AG04450 (cell line): Measurements from ENCODE around the gene WDFY1. TPM values are rescaled to one million over a fixed set of nuclear protein-coding genes. Genes with fewer than 3 reads are reported as not detected.
A peak's percentile ranks its signal among the peaks of the same experiment; 100 is the strongest.

ENCODE experiments used
- CTCF ChIA-PET: fragments of 300-600, 350-600 bp; formaldehyde crosslinking; extraction: SDS; loops from one replicate; lab custom pipeline; 2022; ENCODE audit warnings: antibody characterized with exemption, inconsistent platforms; lab: Charles Lee
- POLR2A ChIA-PET: fragments of 350-600 bp; formaldehyde crosslinking; extraction: SDS; loops from one replicate; lab custom pipeline; 2021; ENCODE audit warnings: antibody characterized with exemption, inconsistent platforms; lab: Yijun Ruan, JAX
- DNase-seq: peaks from one replicate; pipeline ENCODE4 v3.0.0-alpha.2; 2011; ENCODE audit warnings: low read depth, low spot score
- H3K27ac ChIP-seq: one replicate; pipeline ENCODE4 v1.5.1; 2012; ENCODE audit warnings: low read depth, low read length, control low read depth
- H3K27me3 ChIP-seq: one replicate; pipeline ENCODE4 v1.6.0; 2012; ENCODE audit warnings: low read length; ENCODE audit not compliant: control insufficient read depth, insufficient read depth
- H3K4me3 ChIP-seq: 2 replicates; pipeline ENCODE4 v1.5.1; 2011; ENCODE audit warnings: mild to moderate bottlenecking, low read depth, low read length, control low read depth
- H3K9me3 ChIP-seq: 2 replicates; pipeline ENCODE4 v1.5.1; 2012; ENCODE audit warnings: low read length; ENCODE audit not compliant: control insufficient read depth, insufficient read depth
- polyA minus RNA-seq: library from RNA; depleted of rRNA, polyadenylated mRNA; stranded (reverse); fragments of >200 nt; gene quantifications from 2 replicates; pipeline ENCODE4 v1.2.3, GENCODE V29; 2011; rRNA and poly(A)+ RNA removed
- polyA plus RNA-seq: library from polyadenylated mRNA; depleted of rRNA; stranded (reverse); fragments of >200 nt; gene quantifications from 2 replicates; pipeline ENCODE4 v1.2.3, GENCODE V29; 2011; rRNA removed
- TF ChIP-seq, protein P1 (sequence below): IDR thresholded peaks from 2 replicates; pipeline ENCODE4 v1.5.1; 2011; ENCODE audit warnings: low read depth, low read length, control low read depth, inconsistent platforms

Gene WDFY1, protein sequence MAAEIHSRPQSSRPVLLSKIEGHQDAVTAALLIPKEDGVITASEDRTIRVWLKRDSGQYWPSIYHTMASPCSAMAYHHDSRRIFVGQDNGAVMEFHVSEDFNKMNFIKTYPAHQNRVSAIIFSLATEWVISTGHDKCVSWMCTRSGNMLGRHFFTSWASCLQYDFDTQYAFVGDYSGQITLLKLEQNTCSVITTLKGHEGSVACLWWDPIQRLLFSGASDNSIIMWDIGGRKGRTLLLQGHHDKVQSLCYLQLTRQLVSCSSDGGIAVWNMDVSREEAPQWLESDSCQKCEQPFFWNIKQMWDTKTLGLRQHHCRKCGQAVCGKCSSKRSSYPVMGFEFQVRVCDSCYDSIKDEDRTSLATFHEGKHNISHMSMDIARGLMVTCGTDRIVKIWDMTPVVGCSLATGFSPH
- polyA plus RNA-seq (67.8 and 74.8 TPM in 2 replicates), polyA minus RNA-seq (217 and 252 TPM in 2 replicates)

DNA sequence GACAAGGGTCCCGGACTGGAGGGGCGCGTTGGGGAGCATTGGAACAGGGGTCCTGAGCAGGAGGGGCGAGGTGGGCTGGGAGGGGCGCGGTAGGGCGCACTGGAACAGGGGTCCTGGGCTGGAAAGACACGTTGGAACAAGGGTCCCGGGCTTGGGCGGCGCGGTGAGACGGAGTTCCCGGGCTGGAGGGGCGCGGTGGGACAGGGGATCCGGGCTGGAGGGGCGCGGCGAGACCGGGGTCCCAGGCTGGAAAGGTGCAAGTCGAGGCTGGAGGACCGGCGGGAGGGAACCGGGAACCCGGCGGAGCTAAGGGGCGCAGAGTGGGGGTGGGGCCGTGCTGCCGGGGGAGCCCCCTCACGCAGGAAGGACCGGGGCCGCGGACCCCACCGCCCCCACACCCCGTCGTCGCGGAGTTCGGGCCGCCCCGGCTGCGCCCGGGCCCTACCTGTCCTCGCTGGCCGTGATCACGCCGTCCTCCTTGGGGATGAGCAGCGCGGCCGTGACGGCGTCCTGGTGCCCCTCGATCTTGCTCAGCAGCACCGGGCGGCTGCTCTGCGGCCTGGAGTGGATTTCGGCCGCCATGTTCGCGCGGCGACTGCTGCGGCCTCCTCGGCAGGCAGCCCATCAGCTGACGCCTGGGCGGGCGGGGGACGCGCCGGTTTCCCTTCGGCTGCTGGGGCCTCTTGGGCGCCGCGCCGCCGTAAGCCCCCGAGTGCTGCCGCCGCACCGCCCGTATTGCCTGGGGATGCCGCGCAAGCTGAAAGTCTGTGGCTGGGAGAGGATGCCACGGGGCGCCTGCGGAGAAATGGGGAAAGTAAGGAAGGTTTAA is at the start of gene WDFY1:
TSS of gene WDFY1 (minus strand) at position 633 of the 829 bp plus-strand sequence. CDS start at position 582, 51 bp downstream.
- Histone ChIP-seq H3K27me3 (no peaks in the 10 kb centered on the region), H3K9me3 (no peaks in the 10 kb centered on the region; the same call in 1 of the 2 replicates), H3K4me3 (peak within 1 kb of the TSS; percentile 91), H3K27ac (peak within 1 kb of the TSS; percentile 68)
- POLR2A ChIA-PET, result interaction anchor here (0.6 to 1.2 kb wide), 4 partner anchors 10 to 1893 kb away, joined by 3 to 8 read pairs (median 6); no protein-coding TSS in a partner anchor
- CTCF ChIA-PET, result interaction anchor here (0.7 kb wide), 2 partner anchors 153 to 339 kb away, joined by 3 read pairs; no protein-coding TSS in a partner anchor
- DNase-seq, result peak; percentile 65
- TF ChIP-seq, protein P1, sequence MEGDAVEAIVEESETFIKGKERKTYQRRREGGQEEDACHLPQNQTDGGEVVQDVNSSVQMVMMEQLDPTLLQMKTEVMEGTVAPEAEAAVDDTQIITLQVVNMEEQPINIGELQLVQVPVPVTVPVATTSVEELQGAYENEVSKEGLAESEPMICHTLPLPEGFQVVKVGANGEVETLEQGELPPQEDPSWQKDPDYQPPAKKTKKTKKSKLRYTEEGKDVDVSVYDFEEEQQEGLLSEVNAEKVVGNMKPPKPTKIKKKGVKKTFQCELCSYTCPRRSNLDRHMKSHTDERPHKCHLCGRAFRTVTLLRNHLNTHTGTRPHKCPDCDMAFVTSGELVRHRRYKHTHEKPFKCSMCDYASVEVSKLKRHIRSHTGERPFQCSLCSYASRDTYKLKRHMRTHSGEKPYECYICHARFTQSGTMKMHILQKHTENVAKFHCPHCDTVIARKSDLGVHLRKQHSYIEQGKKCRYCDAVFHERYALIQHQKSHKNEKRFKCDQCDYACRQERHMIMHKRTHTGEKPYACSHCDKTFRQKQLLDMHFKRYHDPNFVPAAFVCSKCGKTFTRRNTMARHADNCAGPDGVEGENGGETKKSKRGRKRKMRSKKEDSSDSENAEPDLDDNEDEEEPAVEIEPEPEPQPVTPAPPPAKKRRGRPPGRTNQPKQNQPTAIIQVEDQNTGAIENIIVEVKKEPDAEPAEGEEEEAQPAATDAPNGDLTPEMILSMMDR, result no peak

DNA sequence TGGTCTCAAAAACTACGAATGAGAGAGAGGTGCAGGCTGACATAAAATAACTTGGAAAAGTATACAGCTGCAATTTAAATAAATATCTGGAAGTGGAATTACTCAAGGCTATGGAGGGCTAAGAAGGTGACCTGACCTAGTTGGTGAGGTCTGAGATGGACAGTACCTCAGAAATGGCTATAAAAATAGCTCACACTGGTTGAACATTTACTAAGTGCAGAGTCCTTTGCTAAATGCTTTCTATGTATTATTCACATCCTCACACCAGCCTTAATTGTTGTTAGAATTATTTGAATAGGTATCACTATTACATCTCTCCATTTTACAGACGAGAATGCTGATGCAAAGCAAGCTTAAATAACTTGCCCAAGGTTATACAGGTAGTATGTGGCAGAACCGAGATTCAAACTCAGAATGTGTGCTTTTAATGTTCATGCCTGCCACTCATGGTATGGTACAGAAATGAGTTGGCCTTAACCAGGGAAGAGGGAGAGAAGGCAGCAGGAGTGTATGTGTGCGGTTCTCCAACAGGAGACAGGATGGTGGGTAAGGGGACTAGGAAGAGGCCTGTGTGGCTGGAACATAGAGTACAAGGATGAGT is 49.5 kb upstream of the WDFY1 start:
- no peaks in the 10 kb centered on the region for H3K27me3 ChIP-seq
- no peak overlapping the region for H3K4me3 ChIP-seq
- DNase-seq, result no peak
- TF ChIP-seq, protein P1, result no peak
- H3K9me3 ChIP-seq, result no peaks in the 10 kb centered on the region
- CTCF ChIA-PET, result interaction anchor here (0.9 to 7.4 kb wide), 13 partner anchors 12 to 657 kb away, joined by 3 to 477 read pairs (median 6); partner anchors contain the start of gene CUL3
- POLR2A ChIA-PET, result no interaction called here
- H3K27ac ChIP-seq, result no peak overlapping the region

DNA sequence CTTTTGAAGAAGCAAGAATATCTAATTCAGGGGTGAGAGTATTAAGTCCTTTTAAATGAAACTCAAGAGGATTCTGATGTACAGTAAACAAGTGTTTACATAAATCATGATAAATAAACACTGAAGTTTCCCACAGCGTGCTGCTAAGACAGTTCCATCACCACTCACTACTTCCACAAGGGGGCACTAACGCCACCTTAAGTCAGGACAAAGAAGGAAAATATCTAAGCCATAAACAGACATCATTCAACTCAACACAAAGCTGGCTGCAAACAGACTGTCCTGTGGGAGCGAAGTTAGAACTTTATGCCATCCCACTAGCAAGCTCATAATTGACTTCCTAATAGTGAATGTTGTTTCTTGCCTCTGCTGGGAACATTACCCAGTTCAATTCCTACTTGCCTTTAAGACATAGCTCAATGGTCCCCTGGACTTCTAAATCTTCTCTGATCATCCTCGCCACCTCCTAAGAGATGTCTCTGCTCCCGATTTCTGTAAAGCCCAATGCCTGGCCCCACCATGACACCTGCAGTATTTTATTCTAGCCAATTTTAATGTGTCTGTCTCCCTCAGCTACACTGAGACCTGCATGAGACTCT is 48.6 kb upstream of the WDFY1 start:
- Histone ChIP-seq H3K27ac (no peak overlapping the region), H3K4me3 (no peak overlapping the region), H3K9me3 (no peaks in the 10 kb centered on the region), H3K27me3 (no peaks in the 10 kb centered on the region)
- DNase-seq, result peak; percentile 53
- POLR2A ChIA-PET, result interaction anchor here (0.5 to 1.3 kb wide), 2 partner anchors 187 to 289 kb away, joined by 4 to 9 read pairs; no protein-coding TSS in a partner anchor
- CTCF ChIA-PET, result interaction anchor here (0.5 to 7.4 kb wide), 89 partner anchors 9 to 1006 kb away, joined by 3 to 477 read pairs (median 5); partner anchors contain the start of gene CUL3
- TF ChIP-seq, protein P1, result peak; percentile 84

DNA sequence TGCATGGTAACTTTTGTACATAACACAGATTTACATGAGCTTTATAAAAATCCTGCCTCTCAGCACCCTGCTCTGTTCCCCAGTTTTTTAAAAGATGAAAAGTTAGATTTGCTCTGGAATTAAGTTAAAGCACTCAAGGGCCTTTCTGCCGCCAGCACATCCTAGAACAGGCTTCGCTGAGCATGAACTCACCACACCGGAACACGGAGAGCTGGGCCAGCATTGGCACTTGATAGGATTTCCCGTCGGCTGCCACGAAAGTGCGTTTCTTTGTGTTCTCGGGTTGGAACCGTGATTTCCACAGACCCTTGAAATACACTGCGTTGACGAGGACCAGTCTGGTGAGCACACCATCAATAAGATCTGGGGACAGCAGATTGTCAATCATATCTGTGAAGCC is 46.5 kb upstream of the WDFY1 start:
- no peak overlapping the region for H3K27ac ChIP-seq
- CTCF ChIA-PET, result interaction anchor here (0.7 to 7.4 kb wide), 4 partner anchors 13 to 296 kb away, joined by 3 to 477 read pairs (median 84); no protein-coding TSS in a partner anchor
- H3K27me3 ChIP-seq, result no peaks in the 10 kb centered on the region
- TF ChIP-seq, protein P1, result no peak
- no peak overlapping the region for H3K4me3 ChIP-seq
- DNase-seq, result no peak
- POLR2A ChIA-PET, result no interaction called here
- H3K9me3 ChIP-seq, result no peaks in the 10 kb centered on the region
